SK-N-SH treated with all-trans-retinoic acid at 6 μM for 48 hours (cell line): Measurements from ENCODE around the gene FRMD3.

Experiments used
- ESRRG ChIP-seq: fragments of 250-450 bp; sonication (Bioruptor Pico); IDR thresholded peaks from 2 replicates; pipeline ENCODE4 v1.6.1; 2021; ENCODE audit warnings: mild to moderate bottlenecking
- ISL1 ChIP-seq: fragments of 250-450 bp; sonication (Bioruptor Pico); IDR thresholded peaks from 2 replicates; pipeline ENCODE4 v2.1.2; 2022; ENCODE audit warnings: mild to moderate bottlenecking, moderate library complexity
- POU6F1 ChIP-seq: fragments of 250-450 bp; sonication (Bioruptor Pico); IDR thresholded peaks from 2 replicates; pipeline ENCODE4 v1.8.0; 2021; ENCODE audit warnings: low read depth, mild to moderate bottlenecking, moderate library complexity, borderline replicate concordance
- PPARA ChIP-seq: fragments of 250-450 bp; sonication (Bioruptor Pico); IDR thresholded peaks from 2 replicates; pipeline ENCODE4 v1.5.0; 2020; ENCODE audit warnings: mild to moderate bottlenecking, borderline replicate concordance
- SNAI2 ChIP-seq: fragments of 250-450 bp; sonication (Bioruptor Pico); IDR thresholded peaks from 2 replicates; pipeline ENCODE4 v1.5.0; 2020; ENCODE audit warnings: mild to moderate bottlenecking, moderate library complexity
- ZFP3 ChIP-seq: fragments of 250-450 bp; sonication (Bioruptor Pico); IDR thresholded peaks from 2 replicates; pipeline ENCODE4 v1.5.0; 2020; ENCODE audit warnings: mild to moderate bottlenecking, moderate library complexity
- ZNF70 ChIP-seq: fragments of 450-650 bp; formaldehyde crosslinking; IDR thresholded peaks from 2 replicates; pipeline ENCODE4 v1.5.0; 2020; ENCODE audit warnings: mild to moderate bottlenecking, moderate library complexity
- TF ChIP-seq, protein P1 (sequence below): fragments of 250-450 bp; sonication (Bioruptor Pico); IDR thresholded peaks from 2 replicates; pipeline ENCODE4 v1.5.1; 2021; ENCODE audit warnings: mild to moderate bottlenecking, moderate library complexity
- TF ChIP-seq, protein P2 (sequence below): fragments of 250-450 bp; sonication (Bioruptor Pico); IDR thresholded peaks from 2 replicates; pipeline ENCODE4 v1.8.0; 2020; ENCODE audit warnings: mild to moderate bottlenecking, moderate library complexity, borderline replicate concordance

GRCh38 chr9:83234541-83234940 is 303.7 kb downstream of the FRMD3 start:
- no peak for TF ChIP-seq ISL1
- TF ChIP-seq POU6F1, result no peak
- TF ChIP-seq SNAI2 (CRISPR knock-in tag), result no peak
- TF ChIP-seq PPARA, result no peak
- TF ChIP-seq, protein P1, sequence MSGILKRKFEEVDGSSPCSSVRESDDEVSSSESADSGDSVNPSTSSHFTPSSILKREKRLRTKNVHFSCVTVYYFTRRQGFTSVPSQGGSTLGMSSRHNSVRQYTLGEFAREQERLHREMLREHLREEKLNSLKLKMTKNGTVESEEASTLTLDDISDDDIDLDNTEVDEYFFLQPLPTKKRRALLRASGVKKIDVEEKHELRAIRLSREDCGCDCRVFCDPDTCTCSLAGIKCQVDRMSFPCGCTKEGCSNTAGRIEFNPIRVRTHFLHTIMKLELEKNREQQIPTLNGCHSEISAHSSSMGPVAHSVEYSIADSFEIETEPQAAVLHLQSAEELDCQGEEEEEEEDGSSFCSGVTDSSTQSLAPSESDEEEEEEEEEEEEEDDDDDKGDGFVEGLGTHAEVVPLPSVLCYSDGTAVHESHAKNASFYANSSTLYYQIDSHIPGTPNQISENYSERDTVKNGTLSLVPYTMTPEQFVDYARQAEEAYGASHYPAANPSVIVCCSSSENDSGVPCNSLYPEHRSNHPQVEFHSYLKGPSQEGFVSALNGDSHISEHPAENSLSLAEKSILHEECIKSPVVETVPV (CRISPR knock-in tag), result no peak
- no peak for TF ChIP-seq ZNF70 (CRISPR knock-in tag)
- TF ChIP-seq, protein P2, sequence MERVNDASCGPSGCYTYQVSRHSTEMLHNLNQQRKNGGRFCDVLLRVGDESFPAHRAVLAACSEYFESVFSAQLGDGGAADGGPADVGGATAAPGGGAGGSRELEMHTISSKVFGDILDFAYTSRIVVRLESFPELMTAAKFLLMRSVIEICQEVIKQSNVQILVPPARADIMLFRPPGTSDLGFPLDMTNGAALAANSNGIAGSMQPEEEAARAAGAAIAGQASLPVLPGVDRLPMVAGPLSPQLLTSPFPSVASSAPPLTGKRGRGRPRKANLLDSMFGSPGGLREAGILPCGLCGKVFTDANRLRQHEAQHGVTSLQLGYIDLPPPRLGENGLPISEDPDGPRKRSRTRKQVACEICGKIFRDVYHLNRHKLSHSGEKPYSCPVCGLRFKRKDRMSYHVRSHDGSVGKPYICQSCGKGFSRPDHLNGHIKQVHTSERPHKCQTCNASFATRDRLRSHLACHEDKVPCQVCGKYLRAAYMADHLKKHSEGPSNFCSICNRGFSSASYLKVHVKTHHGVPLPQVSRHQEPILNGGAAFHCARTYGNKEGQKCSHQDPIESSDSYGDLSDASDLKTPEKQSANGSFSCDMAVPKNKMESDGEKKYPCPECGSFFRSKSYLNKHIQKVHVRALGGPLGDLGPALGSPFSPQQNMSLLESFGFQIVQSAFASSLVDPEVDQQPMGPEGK (CRISPR knock-in tag), result no peak
- TF ChIP-seq ZFP3, result no peak
- no peak for TF ChIP-seq ESRRG (CRISPR knock-in tag)
